ENCODE results near the gene CP.

DNA sequence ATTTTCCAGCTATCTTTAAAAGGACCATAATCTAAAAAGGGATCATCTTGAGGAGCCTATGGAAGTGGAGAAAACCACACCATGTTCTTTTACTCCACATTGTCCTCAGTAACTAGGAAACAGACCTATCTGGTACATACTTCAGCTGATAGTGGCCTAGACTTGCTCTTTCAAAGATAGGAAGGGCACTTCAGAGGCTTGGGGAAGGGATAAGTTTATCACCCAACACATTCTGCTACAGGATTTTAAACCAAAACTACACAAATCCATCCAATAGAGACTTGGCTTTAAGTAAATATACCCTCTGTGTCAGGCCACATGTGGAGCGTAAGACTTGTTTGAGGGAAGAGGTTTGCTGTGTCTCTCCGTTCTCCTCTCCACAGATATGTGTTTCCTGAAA lies 35.4 kb downstream of the CP start:
- TF ChIP-seq, protein P1, sequence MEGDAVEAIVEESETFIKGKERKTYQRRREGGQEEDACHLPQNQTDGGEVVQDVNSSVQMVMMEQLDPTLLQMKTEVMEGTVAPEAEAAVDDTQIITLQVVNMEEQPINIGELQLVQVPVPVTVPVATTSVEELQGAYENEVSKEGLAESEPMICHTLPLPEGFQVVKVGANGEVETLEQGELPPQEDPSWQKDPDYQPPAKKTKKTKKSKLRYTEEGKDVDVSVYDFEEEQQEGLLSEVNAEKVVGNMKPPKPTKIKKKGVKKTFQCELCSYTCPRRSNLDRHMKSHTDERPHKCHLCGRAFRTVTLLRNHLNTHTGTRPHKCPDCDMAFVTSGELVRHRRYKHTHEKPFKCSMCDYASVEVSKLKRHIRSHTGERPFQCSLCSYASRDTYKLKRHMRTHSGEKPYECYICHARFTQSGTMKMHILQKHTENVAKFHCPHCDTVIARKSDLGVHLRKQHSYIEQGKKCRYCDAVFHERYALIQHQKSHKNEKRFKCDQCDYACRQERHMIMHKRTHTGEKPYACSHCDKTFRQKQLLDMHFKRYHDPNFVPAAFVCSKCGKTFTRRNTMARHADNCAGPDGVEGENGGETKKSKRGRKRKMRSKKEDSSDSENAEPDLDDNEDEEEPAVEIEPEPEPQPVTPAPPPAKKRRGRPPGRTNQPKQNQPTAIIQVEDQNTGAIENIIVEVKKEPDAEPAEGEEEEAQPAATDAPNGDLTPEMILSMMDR (conservative IDR thresholded peaks at IDR 0.05) = no peak
- no peak for TF ChIP-seq EZH2 (IDR thresholded peaks at IDR 0.05; ENCODE audit: low read depth)

Data from PC-9 (cell line).